ENCODE measurements around the gene NOTCH2.

- TF ChIP-seq ZNF704 (tag by site-specific recombination; IDR thresholded peaks at IDR 0.05) (no peak), ZNF302 (tag by site-specific recombination; IDR thresholded peaks at IDR 0.05; ENCODE audit: low read depth) (no peak)
- TF ChIP-seq, protein P1, sequence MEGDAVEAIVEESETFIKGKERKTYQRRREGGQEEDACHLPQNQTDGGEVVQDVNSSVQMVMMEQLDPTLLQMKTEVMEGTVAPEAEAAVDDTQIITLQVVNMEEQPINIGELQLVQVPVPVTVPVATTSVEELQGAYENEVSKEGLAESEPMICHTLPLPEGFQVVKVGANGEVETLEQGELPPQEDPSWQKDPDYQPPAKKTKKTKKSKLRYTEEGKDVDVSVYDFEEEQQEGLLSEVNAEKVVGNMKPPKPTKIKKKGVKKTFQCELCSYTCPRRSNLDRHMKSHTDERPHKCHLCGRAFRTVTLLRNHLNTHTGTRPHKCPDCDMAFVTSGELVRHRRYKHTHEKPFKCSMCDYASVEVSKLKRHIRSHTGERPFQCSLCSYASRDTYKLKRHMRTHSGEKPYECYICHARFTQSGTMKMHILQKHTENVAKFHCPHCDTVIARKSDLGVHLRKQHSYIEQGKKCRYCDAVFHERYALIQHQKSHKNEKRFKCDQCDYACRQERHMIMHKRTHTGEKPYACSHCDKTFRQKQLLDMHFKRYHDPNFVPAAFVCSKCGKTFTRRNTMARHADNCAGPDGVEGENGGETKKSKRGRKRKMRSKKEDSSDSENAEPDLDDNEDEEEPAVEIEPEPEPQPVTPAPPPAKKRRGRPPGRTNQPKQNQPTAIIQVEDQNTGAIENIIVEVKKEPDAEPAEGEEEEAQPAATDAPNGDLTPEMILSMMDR (tag by site-specific recombination; IDR thresholded peaks at IDR 0.05): no peak; the same call in 1 of the 2 replicates
- TF ChIP-seq, protein P2, sequence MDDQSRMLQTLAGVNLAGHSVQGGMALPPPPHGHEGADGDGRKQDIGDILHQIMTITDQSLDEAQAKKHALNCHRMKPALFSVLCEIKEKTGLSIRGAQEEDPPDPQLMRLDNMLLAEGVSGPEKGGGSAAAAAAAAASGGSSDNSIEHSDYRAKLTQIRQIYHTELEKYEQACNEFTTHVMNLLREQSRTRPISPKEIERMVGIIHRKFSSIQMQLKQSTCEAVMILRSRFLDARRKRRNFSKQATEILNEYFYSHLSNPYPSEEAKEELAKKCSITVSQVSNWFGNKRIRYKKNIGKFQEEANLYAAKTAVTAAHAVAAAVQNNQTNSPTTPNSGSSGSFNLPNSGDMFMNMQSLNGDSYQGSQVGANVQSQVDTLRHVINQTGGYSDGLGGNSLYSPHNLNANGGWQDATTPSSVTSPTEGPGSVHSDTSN (CRISPR knock-in tag; IDR thresholded peaks at IDR 0.05): no peak
Measured at GRCh38 chr1:119885903-119886783, 183.3 kb downstream of the NOTCH2 start.
